Measurements from ENCODE around the gene MTRF1. TPM values are rescaled to one million over a fixed set of nuclear protein-coding genes. Genes with fewer than 3 reads are reported as not detected.

MTRF1 gene
- total and polyA plus RNA-seq, 2 of the 8 experiments (the other 6 are each of a cell fraction or from before 2014, with no cell fraction given): 8.0 to 19.2 TPM

DNA sequence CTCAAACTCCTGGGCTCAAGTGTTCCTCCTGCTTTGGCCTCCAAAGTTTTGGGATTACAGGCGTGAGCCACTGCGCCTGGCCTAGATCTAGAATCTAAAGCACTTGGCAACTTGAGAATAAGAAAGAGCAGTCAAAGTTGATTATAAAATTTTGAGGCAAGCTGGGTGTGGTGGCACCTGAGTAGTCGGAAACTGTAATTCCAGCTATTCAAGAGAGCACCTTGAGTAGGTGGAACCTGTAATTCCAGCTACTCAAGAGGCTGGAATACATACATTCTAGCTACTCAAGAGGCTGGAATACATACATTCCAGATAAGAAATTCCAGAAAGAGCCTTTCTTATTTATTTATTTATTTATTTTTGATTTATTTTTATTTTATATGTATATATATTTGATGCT lies 39.4 kb upstream of the MTRF1 start (continued):
- TF ChIP-seq, protein P1, sequence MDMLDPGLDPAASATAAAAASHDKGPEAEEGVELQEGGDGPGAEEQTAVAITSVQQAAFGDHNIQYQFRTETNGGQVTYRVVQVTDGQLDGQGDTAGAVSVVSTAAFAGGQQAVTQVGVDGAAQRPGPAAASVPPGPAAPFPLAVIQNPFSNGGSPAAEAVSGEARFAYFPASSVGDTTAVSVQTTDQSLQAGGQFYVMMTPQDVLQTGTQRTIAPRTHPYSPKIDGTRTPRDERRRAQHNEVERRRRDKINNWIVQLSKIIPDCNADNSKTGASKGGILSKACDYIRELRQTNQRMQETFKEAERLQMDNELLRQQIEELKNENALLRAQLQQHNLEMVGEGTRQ (IDR thresholded peaks at IDR 0.05; ENCODE audit: low read length): no peak
- TF ChIP-seq TAF7 (optimal IDR thresholded peaks at IDR 0.05; ENCODE audit: borderline replicate concordance, low read depth, low read length) (no peak), JUN (IDR thresholded peaks at IDR 0.05; ENCODE audit: low read depth, low read length) (no peak), JUND (IDR thresholded peaks at IDR 0.05; ENCODE audit: low read length) (no peak)

Data from H1 (cell line).